Activated naive CD8-positive, alpha-beta T cell treated with anti-CD3 and anti-CD28 coated beads for 36 hours (primary cell): ENCODE measurements around the gene TTLL11. TPM values are rescaled to one million over a fixed set of nuclear protein-coding genes. Genes with fewer than 3 reads are reported as not detected.

ENCODE experiments used
- DNase-seq: peaks from one replicate; pipeline ENCODE4 v3.0.0; 2021
- H3K27ac Mint-ChIP-seq: one replicate; pipeline ENCODE4 v1.8.0; 2022; ENCODE audit warnings: mild to moderate bottlenecking, moderate library complexity, mixed read lengths
- H3K27me3 Mint-ChIP-seq: one replicate; pipeline ENCODE4 v1.8.0; 2022; ENCODE audit warnings: mild to moderate bottlenecking, mixed read lengths
- H3K36me3 Mint-ChIP-seq: one replicate; pipeline ENCODE4 v1.8.0; 2021; ENCODE audit warnings: mild to moderate bottlenecking, mixed read lengths
- H3K4me1 Mint-ChIP-seq: one replicate; pipeline ENCODE4 v1.8.0; 2021; ENCODE audit warnings: mixed read lengths
- H3K4me3 Mint-ChIP-seq: one replicate; pipeline ENCODE4 v1.8.0; 2022; ENCODE audit warnings: mild to moderate bottlenecking, moderate library complexity, mixed read lengths
- H3K9me3 Mint-ChIP-seq: one replicate; pipeline ENCODE4 v1.8.0; 2022; ENCODE audit warnings: mixed read lengths
- total RNA-seq, 2 experiments: library from RNA; stranded (reverse); gene quantifications; one replicate each; pipeline ENCODE4 v1.2.3, GENCODE V29; 2021

TTLL11 gene
- total RNA-seq, 2 experiments from 2014 or later: 2.5 to 2.8 TPM

- H3K9me3 Mint-ChIP-seq: no peaks in the 10 kb centered on the region
- H3K4me1 Mint-ChIP-seq: no peaks in the 10 kb centered on the region
- no peak overlapping the region for H3K4me3 Mint-ChIP-seq
- no peaks in the 10 kb centered on the region for H3K36me3 Mint-ChIP-seq
- no peaks in the 10 kb centered on the region for H3K27me3 Mint-ChIP-seq
- no peak overlapping the region for H3K27ac Mint-ChIP-seq
- no peak for DNase-seq
These were observed 216.9 kb downstream of the TTLL11 start for GRCh38 chr9:121876255-121876654.

GRCh38 chr9:121874524-121874923 lies 218.6 kb downstream of the TTLL11 start:
- no peaks in the 10 kb centered on the region for H3K4me1 Mint-ChIP-seq
- H3K27me3 Mint-ChIP-seq: no peaks in the 10 kb centered on the region
- H3K27ac Mint-ChIP-seq: no peak overlapping the region
- no peak overlapping the region for H3K4me3 Mint-ChIP-seq
- no peaks in the 10 kb centered on the region for H3K9me3 Mint-ChIP-seq
- DNase-seq: no peak
- H3K36me3 Mint-ChIP-seq: no peaks in the 10 kb centered on the region

GRCh38 chr9:121871431-121872025 lies 221.6 kb downstream of the TTLL11 start:
- no peaks in the 10 kb centered on the region for H3K9me3 Mint-ChIP-seq
- no peaks in the 10 kb centered on the region for H3K27me3 Mint-ChIP-seq
- no peak overlapping the region for H3K27ac Mint-ChIP-seq
- no peak overlapping the region for H3K4me3 Mint-ChIP-seq
- DNase-seq: no peak
- no peaks in the 10 kb centered on the region for H3K36me3 Mint-ChIP-seq
- no peaks in the 10 kb centered on the region for H3K4me1 Mint-ChIP-seq

DNA sequence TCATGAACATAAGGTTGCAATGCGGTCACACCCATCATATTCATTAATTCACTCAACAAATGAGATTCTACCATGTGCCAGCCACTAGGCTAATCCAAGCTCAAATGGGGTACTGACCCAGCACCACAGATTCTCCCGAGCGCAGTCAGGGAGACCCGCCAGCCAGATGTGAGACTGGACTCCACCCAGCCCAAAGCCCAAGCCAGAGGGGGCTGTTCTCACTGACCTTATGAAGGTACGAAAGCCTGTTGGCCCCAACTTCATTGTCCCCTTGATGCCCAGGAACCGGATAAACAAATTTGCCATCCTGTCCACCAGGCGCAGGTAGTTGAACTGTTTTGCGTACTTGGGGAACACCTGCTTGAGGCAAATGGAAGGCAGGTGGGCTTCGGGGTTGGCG lies 222.8 kb downstream of the TTLL11 start:
- Mint-ChIP-seq H3K27ac (no peak overlapping the region), H3K4me1 (no peaks in the 10 kb centered on the region), H3K36me3 (no peaks in the 10 kb centered on the region), H3K27me3 (no peaks in the 10 kb centered on the region), H3K4me3 (no peak overlapping the region), H3K9me3 (no peaks in the 10 kb centered on the region)
- no peak for DNase-seq

DNA sequence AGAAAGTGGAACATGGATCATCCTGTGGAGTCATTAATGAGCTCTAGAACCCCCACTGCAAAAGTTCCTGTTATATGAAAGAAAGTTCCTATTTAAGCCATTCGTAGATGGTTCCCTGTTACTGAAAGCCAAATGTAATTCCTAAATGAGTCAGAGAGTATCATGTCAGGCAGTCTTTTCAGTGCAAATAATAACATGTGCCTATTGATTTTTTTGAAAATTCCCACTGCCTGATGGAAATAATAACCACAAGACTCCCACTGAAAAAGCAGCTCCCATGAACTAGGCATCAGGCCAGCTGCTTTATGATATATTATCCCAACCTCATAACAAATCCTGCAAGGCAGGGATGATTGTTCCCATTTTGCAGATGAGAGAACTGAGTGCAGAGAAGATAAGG lies 224.5 kb downstream of the TTLL11 start:
- Mint-ChIP-seq H3K4me1 (no peaks in the 10 kb centered on the region), H3K27ac (no peak overlapping the region), H3K9me3 (no peaks in the 10 kb centered on the region), H3K36me3 (no peaks in the 10 kb centered on the region), H3K27me3 (no peaks in the 10 kb centered on the region), H3K4me3 (no peak overlapping the region)
- DNase-seq: no peak

- no peak overlapping the region for H3K27ac Mint-ChIP-seq
- H3K27me3 Mint-ChIP-seq: no peaks in the 10 kb centered on the region
- DNase-seq: no peak
- H3K4me1 Mint-ChIP-seq: no peaks in the 10 kb centered on the region
- no peaks in the 10 kb centered on the region for H3K9me3 Mint-ChIP-seq
- no peaks in the 10 kb centered on the region for H3K36me3 Mint-ChIP-seq
- H3K4me3 Mint-ChIP-seq: no peak overlapping the region
These were observed 226.2 kb downstream of the TTLL11 start for GRCh38 chr9:121866927-121867326.

DNA sequence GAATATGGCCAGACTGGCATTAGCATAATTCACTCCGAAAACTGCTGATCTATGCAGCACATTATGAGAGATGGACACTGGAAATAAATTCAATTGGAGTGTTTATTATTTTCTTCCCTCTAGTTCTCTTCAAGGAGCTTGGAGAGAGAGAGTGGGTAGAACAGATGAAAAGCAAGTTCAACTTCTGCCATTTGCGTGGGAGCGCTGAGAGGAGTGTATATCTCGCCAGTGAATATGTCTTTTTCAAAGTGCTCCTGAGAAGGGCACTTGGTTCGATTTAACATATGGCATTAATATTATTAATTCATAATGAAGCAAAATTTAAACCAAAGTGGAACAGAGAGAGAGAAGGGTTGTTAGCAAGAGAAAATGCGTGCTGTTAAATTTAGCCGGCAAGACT lies 227.2 kb downstream of the TTLL11 start:
- Mint-ChIP-seq H3K4me1 (no peaks in the 10 kb centered on the region), H3K27me3 (no peaks in the 10 kb centered on the region), H3K4me3 (no peak overlapping the region), H3K36me3 (no peaks in the 10 kb centered on the region), H3K27ac (no peak overlapping the region), H3K9me3 (no peaks in the 10 kb centered on the region)
- DNase-seq: no peak

- no peak overlapping the region for H3K27ac Mint-ChIP-seq
- no peaks in the 10 kb centered on the region for H3K27me3 Mint-ChIP-seq
- H3K9me3 Mint-ChIP-seq: no peaks in the 10 kb centered on the region
- no peak overlapping the region for H3K4me3 Mint-ChIP-seq
- no peak for DNase-seq
- H3K4me1 Mint-ChIP-seq: no peaks in the 10 kb centered on the region
- no peaks in the 10 kb centered on the region for H3K36me3 Mint-ChIP-seq
These were observed 228.0 kb downstream of the TTLL11 start for GRCh38 chr9:121865060-121865459.

- no peak for DNase-seq
- H3K9me3 Mint-ChIP-seq: no peaks in the 10 kb centered on the region
- no peaks in the 10 kb centered on the region for H3K4me1 Mint-ChIP-seq
- H3K4me3 Mint-ChIP-seq: no peak overlapping the region
- H3K27me3 Mint-ChIP-seq: no peaks in the 10 kb centered on the region
- H3K36me3 Mint-ChIP-seq: no peaks in the 10 kb centered on the region
- no peak overlapping the region for H3K27ac Mint-ChIP-seq
These were observed 229.2 kb downstream of the TTLL11 start for GRCh38 chr9:121863955-121864354.

GRCh38 chr9:121862371-121863332 lies 230.5 kb downstream of the TTLL11 start:
- H3K9me3 Mint-ChIP-seq: no peaks in the 10 kb centered on the region
- no peaks in the 10 kb centered on the region for H3K4me1 Mint-ChIP-seq
- no peak overlapping the region for H3K4me3 Mint-ChIP-seq
- no peaks in the 10 kb centered on the region for H3K36me3 Mint-ChIP-seq
- no peak overlapping the region for H3K27ac Mint-ChIP-seq
- no peaks in the 10 kb centered on the region for H3K27me3 Mint-ChIP-seq
- no peak for DNase-seq

- Mint-ChIP-seq H3K27ac (no peak overlapping the region), H3K4me1 (no peaks in the 10 kb centered on the region), H3K9me3 (no peaks in the 10 kb centered on the region), H3K36me3 (no peaks in the 10 kb centered on the region), H3K4me3 (no peak overlapping the region), H3K27me3 (no peaks in the 10 kb centered on the region)
- DNase-seq: no peak
These were observed 231.5 kb downstream of the TTLL11 start for GRCh38 chr9:121861501-121862180.

GRCh38 chr9:121860744-121861143 lies 232.4 kb downstream of the TTLL11 start:
- Mint-ChIP-seq H3K9me3 (no peaks in the 10 kb centered on the region), H3K4me3 (no peak overlapping the region), H3K27ac (no peak overlapping the region), H3K4me1 (no peaks in the 10 kb centered on the region), H3K36me3 (no peaks in the 10 kb centered on the region), H3K27me3 (no peaks in the 10 kb centered on the region)
- DNase-seq: no peak

DNA sequence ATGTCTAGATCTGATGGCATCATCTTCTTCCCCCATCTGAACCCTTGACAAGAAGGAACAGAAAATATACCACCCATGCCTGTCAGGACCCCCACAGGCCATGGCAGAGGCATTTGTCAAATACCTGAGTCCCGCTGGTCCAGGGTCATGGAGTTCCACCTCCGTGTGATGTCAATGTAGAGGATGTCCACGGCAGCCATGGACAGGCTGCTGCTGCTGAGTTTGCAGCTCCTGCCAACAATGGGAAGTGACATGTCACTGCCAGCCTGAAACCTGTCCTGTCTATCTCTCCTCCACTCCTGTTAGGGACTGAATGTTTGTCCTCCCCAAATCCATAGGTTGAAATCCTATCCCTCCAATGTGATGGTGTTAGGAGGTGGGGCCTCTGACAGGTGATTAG lies 232.9 kb downstream of the TTLL11 start:
- H3K9me3 Mint-ChIP-seq: no peaks in the 10 kb centered on the region
- H3K36me3 Mint-ChIP-seq: no peaks in the 10 kb centered on the region
- no peak overlapping the region for H3K27ac Mint-ChIP-seq
- no peaks in the 10 kb centered on the region for H3K4me1 Mint-ChIP-seq
- H3K27me3 Mint-ChIP-seq: no peaks in the 10 kb centered on the region
- DNase-seq: no peak
- no peak overlapping the region for H3K4me3 Mint-ChIP-seq

DNA sequence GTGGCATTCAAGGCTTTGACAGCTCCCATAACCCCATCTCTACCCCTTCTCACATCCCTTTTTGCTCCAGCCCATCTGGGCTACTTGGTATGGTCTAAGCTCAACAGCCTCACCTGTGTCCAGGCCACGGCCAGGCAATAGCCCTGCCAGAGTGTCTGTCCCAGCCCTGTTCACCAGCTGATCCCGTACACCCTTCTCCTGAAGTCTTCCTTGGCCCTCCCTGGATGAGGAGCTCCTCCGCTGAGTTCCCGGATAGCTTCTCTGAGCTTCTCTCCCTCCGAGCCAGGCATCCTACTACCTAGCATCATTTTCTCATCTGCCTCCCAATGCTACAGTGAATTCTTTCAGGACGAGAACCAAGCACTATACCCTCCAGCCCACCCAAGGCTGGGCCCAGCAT lies 233.5 kb downstream of the TTLL11 start:
- Mint-ChIP-seq H3K9me3 (no peaks in the 10 kb centered on the region), H3K27ac (no peak overlapping the region), H3K36me3 (no peaks in the 10 kb centered on the region), H3K4me3 (no peak overlapping the region), H3K4me1 (no peaks in the 10 kb centered on the region), H3K27me3 (no peaks in the 10 kb centered on the region)
- DNase-seq: no peak

DNA sequence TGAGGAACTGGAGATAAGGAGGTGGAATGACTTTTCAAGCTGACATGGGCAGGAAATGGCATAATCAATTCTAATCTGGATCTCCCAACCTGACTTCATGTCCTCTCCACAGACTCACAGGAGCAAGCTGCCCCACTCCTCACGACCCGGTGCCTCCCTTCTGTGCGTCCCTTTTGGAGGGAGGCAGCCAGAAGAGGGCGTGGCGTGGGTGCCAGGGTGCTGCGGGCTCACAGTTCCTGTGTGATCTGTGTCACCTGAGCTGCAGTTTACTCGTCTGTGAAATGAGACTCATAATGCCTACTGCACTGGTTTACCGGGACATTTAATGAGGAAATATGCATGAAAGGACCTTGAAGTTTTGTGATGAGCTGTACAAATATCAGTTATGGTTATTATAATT lies 234.3 kb downstream of the TTLL11 start:
- Mint-ChIP-seq H3K9me3 (no peaks in the 10 kb centered on the region), H3K4me3 (no peak overlapping the region), H3K27ac (no peak overlapping the region)

More for the DNA sequence above, 234.3 kb downstream of the TTLL11 start:
- Mint-ChIP-seq H3K27me3 (no peaks in the 10 kb centered on the region), H3K36me3 (no peaks in the 10 kb centered on the region), H3K4me1 (no peaks in the 10 kb centered on the region)
- no peak for DNase-seq
